Activated CD8-positive, alpha-beta memory T cell treated with anti-CD3 and anti-CD28 coated beads, Interleukin-2, amount 50 U/mL, for 24 hours (primary cell): ENCODE results near the gene SETD1A.
A peak's percentile ranks its signal among the peaks of the same experiment; 100 is the strongest.

Source experiments
- DNase-seq: peaks from one replicate; pipeline ENCODE4 v3.0.0-alpha.2; 2020; ENCODE audit errors: extremely low read depth

Gene SETD1A

GRCh38 chr16:30982548-30983288, 25.2 kb downstream of the SETD1A start:
- no peak for DNase-seq

- no peak for DNase-seq
Observed at GRCh38 chr16:30983289-30983889, 25.8 kb downstream of the SETD1A start.

- no peak for DNase-seq
Observed at GRCh38 chr16:30983898-30984610, 26.5 kb downstream of the SETD1A start.

GRCh38 chr16:30984669-30985400, 27.3 kb downstream of the SETD1A start, which contains the start of gene HSD3B7:
TSS of gene HSD3B7 (plus strand) at chr16:30985207. CDS start at chr16:30985659, 452 bp downstream.
- peak; percentile 44 for DNase-seq

- DNase-seq = no peak
Observed at GRCh38 chr16:30985401-30986128, 28.0 kb downstream of the SETD1A start.

GRCh38 chr16:30986129-30986991, 28.8 kb downstream of the SETD1A start:
- DNase-seq = no peak

- DNase-seq = no peak
Observed at GRCh38 chr16:30987581-30988190, 30.1 kb downstream of the SETD1A start.

GRCh38 chr16:30989469-30990047, 32.0 kb downstream of the SETD1A start:
- DNase-seq = no peak

GRCh38 chr16:30990105-30990504, 32.6 kb downstream of the SETD1A start:
- DNase-seq = no peak

- no peak for DNase-seq
Observed at GRCh38 chr16:30991052-30991451, 33.5 kb downstream of the SETD1A start.

GRCh38 chr16:30992276-30992780, 34.8 kb downstream of the SETD1A start:
- no peak for DNase-seq

GRCh38 chr16:30992931-30993816, 35.6 kb downstream of the SETD1A start:
- no peak for DNase-seq

GRCh38 chr16:30995927-30996323, 38.4 kb downstream of the SETD1A start:
- no peak for DNase-seq

GRCh38 chr16:30996324-30996984, 38.9 kb downstream of the SETD1A start:
- DNase-seq = no peak

- DNase-seq = peak; percentile 53
Observed at GRCh38 chr16:30996985-30997724, 39.6 kb downstream of the SETD1A start.

- no peak for DNase-seq
Observed at GRCh38 chr16:30997725-30998711, 40.5 kb downstream of the SETD1A start.
